NCI-H187 (cell line): Measurements from ENCODE around the gene SYT1.

Experiments
- DNase-seq, 2 experiments: peaks; one replicate each; lab custom pipeline; 2025; lab: John Stamatoyannopoulos, UW

SYT1 gene

DNA sequence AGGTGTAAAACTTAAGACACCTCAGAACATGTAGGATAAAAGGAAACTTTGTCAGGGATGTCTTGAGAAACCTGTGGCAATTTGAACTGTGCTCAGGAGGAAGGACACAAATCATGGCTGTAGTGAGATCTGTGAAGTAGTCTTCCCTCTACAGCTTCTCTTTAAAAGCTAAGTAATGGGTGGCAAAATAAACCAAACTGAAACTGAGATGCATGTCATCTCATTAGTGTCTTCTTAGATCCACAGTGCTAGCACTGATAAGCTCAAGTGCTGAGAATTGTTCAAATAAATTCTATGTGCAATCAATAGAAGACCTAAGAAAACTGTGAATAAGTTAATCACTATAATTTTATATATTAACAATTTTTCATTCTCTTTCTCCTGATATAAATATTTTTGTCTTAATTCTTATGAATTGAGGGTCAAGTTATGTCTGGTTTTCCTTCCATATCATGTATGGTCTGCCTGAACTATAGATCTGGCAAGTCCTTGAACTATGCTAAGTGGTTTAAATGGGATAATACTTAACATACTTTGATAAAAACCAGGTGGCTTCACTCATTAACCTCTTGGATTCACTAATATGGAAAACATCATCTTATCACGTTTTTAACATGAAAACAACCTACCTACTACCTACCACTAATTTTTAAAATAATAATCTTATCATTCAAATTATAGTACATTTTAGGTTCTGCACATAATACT, 27.2 kb downstream of the SYT1 start:
- no peak for DNase-seq

GRCh38 chr12:78898416-78898815, 33.8 kb downstream of the SYT1 start:
- no peak for DNase-seq

DNA sequence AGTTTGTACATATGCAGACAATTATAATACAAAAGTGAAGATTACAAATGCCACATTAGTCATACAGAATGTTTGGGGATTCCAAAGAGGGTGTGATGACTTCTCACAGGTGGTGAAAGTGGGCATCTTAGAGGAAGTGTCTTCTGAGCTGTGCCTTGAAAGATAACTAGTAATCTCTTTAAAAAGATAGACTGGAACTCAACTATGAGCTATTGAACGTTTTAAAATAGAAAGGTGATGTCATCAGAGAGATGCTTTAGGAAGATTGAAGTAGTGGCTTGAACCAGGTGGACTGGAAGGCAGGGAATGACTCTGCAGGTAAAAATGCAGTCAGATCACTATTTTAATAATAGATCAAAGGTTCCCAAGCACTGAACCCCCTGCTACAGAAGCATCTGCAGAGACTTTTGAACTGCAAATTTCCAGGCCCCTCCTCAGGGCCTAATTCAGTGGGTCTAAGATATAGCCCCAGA, 50.3 kb downstream of the SYT1 start:
- DNase-seq = no peak

DNA sequence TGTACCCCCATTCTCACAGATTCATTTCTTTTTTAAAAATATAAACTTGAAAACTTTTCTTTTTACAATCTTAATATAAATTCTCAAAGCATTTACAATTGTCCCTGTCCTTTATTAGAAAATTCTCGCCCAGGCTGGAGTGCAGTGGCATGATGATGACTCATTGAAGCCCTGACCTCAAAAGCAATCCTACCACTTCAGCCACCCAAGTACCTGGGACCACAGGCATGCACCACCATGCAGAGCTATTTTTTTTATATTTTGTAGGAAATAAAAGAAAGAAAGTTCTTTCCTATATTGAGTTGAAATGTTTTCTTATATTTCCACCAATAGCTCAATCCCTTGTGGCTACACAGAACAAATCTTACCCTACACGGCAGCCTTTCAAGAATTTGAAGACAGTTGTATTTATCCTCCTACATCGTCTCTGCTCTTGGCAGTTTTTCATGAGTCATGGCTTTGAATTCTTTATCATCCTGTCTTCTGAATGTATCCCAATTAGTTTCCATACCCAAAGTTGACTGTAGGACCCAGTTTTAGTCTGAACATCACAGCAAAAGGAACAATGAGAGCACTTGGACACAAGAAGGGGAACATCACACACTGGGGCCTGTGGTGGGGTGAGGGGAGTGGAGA, 52.4 kb downstream of the SYT1 start:
- DNase-seq = no peak

GRCh38 chr12:78917513-78917912, 52.9 kb downstream of the SYT1 start:
- DNase-seq = no peak

DNA sequence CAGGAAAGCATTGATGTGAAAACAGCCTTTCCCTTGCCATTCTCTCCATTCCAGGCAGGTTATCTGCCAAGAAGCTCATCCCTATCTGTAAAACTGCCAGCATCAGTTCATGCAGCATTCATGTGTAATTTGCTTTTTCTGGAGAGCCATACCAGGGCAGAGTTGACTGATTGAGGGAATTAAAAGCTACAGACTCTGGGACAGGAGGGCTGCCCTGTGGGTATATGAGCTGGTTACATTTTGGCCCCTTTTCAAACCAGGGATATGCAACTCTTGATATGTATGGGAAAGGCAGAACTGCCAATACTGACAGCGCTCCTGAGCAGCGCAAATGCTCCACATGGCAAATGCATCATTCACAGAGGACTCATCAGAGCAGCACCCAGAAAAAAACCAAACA, 53.7 kb downstream of the SYT1 start:
- no peak for DNase-seq

GRCh38 chr12:78928200-78929074, 63.9 kb downstream of the SYT1 start:
- DNase-seq = no peak

GRCh38 chr12:78929075-78929418, 64.5 kb downstream of the SYT1 start:
- no peak for DNase-seq

DNA sequence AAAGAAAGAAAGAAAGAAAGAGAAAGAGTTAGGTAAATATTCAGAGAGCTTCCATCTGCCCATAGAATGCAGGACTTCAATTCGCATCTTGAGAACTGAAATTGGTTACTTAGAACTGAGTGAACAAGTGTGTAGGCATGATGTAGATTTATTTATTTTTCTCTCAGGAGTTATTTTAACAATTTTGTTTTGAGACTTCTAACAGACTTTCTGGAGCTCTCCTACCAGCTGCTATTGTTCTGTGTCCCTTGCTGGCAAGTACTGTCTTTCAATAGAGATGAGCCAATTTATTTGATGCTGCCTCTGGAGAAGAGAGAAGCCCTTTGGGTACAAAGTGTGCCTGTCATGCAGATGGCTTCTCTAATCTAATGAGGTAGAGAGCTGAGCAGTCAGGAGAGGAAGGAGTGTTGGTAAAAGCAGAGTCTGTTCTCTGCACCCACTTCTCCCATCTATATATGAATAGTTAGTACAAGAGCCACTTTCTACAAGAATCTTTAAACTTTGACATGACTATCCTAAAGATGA, 67.0 kb downstream of the SYT1 start:
- no peak for DNase-seq

- no peak for DNase-seq
Observed at GRCh38 chr12:78933014-78933413, 68.4 kb downstream of the SYT1 start.

GRCh38 chr12:78938341-78939084, 73.9 kb downstream of the SYT1 start:
- DNase-seq = peak; percentile 45 to 74

- DNase-seq = no peak
Observed at GRCh38 chr12:78949532-78949931, 85.0 kb downstream of the SYT1 start.

- peak; percentile 75 to 83 for DNase-seq
Observed at GRCh38 chr12:78951803-78952551, 87.4 kb downstream of the SYT1 start.

- DNase-seq = no peak
Observed at GRCh38 chr12:78952552-78952929, 88.0 kb downstream of the SYT1 start.

- no peak for DNase-seq
Observed at GRCh38 chr12:78958941-78959340, 94.4 kb downstream of the SYT1 start.

GRCh38 chr12:78959556-78959955, 95.0 kb downstream of the SYT1 start:
- DNase-seq = no peak

DNA sequence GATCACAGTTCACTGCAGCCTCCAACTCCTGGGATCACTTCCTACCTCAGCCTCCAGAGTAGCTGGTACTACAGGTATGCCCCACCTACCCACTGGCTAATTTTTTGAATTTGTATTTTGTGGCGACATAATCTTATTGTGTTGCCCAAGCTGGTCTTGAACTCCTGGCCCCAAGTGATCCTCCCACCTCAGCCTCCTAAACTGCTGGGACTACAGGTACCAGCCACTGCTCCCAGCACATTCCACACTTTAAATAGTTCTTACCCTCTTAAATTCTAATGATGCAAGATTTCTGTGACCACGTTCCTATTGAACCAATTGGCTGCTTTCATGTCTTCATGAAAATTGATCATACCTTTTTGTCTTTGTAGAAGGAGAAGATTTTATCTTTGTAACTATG, 96.6 kb downstream of the SYT1 start:
- no peak for DNase-seq

DNA sequence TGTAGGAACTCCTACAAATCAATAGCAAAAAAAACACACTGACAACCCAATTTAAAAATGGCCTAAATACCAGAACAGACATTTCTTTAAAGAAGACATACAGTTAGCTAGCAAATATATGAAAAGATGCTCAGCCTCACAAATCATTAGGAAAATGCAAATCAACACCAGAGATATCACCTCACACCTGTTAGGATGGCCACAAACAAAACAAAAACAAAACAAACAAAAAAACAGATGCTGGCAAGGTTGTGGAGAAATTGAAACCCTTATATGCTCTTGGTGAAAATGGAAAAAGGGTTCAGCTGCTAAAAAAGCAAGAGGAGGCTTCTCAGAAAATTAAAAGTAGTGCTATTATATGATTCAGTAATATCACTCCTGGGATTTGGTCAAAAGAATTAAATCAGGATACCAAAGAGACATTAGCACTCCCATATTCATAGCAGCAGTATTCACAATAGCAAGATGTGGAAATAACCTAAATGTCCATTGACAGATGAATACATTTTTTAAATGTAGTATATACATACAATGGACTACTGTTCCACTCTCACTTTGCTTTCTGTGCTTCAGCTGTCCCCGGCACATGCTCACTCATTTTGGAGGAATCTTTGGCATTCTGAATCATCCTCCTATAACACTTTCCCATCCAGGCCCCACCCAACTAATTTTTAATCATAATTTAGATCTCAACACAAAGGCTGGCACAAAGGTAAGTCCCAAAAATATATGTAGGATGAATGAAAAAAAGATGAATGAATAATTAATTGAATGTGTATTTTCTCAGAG, 99.1 kb downstream of the SYT1 start:
- DNase-seq = no peak

DNA sequence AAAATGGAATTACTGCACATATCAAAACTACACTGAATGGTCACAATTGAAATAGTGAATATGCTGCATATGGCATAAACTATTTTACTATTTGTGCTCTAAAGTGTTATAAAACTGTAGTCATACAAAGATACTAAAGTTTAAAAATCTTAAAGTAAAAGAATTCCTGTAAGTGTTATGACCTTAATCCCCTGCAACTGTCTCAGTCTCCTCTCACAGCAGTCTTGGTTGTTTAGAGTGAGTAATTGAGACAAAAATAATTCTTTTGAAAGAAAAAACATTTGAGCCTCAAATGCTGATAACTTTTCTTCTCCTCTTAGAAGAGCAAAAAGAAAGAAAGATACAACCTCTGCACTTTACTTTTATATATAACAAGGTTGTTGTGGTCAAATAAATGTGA, 99.9 kb downstream of the SYT1 start:
- no peak for DNase-seq

GRCh38 chr12:78966062-78966461, 101.5 kb downstream of the SYT1 start:
- DNase-seq = no peak
